Measurements from ENCODE around the gene TRMT5. TPM values are rescaled to one million over a fixed set of nuclear protein-coding genes. Genes with fewer than 3 reads are reported as not detected.

The TRMT5 gene
- total RNA-seq, result 10 to 100 TPM in 1 of 2 donors, 1 to 10 TPM in 1; 8.8 to 12.3 TPM
- 1 to 10 TPM; 1.6 to 4.0 TPM for polyA plus RNA-seq
- long read RNA-seq, donor 1, full-length matches to known transcripts, result 12 of 16 reads
- long read RNA-seq, donor 1, partial matches to known transcripts, result 1 of 16 reads
- long read RNA-seq, donor 1, other reads (novel, unspliced or antisense), result 3 of 16 reads
- long read RNA-seq, donor 2, full-length matches to known transcripts, result 1 of 2 reads
- long read RNA-seq, donor 2, partial matches to known transcripts, result 1 of 2 reads
- long read RNA-seq, donor 2, other reads (novel, unspliced or antisense), result 0 of 2 reads

DNA sequence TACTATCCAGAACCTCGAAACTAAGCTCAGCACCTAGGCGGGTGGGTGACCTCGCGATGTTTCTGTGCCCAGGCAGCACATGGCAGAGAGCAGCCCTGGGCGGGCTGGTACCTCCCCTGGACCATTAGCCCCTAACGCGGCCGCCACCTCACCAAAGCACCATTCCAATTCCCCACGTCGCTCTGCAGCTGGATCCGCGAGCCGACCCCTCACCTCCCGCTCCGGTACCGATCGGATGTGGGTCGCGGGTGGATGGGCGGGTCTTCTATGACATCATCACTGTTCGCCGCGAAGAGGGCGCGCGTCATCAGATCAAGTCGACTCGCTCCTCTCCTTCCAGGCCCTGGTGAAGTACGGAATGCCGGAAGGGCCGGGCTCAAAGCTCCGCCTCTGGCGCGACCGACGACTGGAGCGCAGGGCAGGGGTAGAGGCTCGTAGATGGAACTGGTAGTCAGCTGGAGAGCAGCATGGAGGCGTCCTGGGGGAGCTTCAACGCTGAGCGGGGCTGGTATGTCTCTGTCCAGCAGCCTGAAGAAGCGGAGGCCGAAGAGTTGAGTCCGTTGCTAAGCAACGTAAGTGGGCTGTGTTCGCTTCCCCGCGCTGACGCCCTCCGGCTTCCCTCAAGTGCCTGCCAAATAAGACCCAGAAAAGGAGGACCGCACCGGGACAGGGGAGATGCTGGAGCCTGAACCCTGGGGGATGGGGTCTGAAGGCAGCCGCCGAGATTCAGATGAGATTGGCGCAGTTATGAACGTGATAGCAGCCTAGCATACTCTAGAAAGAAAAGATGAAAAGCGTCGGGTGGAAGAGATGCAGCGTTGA, at the start of gene TRMT5, which contains the start of gene SLC38A6:
TSS of gene TRMT5 (minus strand) at position 269 of the 822 bp plus-strand sequence. CDS start at position 163, 106 bp downstream.
TSS of gene SLC38A6 (plus strand) at position 435 of the 822 bp plus-strand sequence. CDS start at position 468, 33 bp downstream.
- WGBS, 2 donors, result 0% methylated on average over 59 of the region's 59 CpGs
- H3K36me3 ChIP-seq (ENCODE audit: control insufficient read depth in 1 of 2, insufficient read depth in 2 of 2, low read length in 1 of 2), result no peaks in the 10 kb centered on the region
- intact Hi-C loops (cut with DNase I), result loop anchor here in 1 of 2 donors (10.0 kb wide), 1 partner anchor 256 kb away; the partner anchor contains the start of gene SIX4
- H3K4me3 ChIP-seq (ENCODE audit: low read length in 2 of 2), result peak within 1 kb of the TSS; percentile 70 to 75
- ATAC-seq (ENCODE audit: low FRiP score), result peak; percentile 97
- peak within 1 kb of the TSS in 1 of 2 donors; percentile 72 for H3K27ac ChIP-seq (ENCODE audit: low read depth in 1 of 2, low read length in 2 of 2)
- H3K27me3 ChIP-seq (ENCODE audit: control insufficient read depth in 1 of 2, insufficient read depth in 2 of 2, low read length in 1 of 2), result no peaks in the 10 kb centered on the region
- H3K9me3 ChIP-seq (ENCODE audit: control insufficient read depth, low read length), result no peaks in the 10 kb centered on the region
- peaks cover 1 to 5% of the 10 kb centered on the region in 2 donors for H3K4me1 ChIP-seq (ENCODE audit: control insufficient read depth in 1 of 2, insufficient read depth in 2 of 2, low read length in 2 of 2)
- peak; percentile 95 to 98 for DNase-seq

DNA sequence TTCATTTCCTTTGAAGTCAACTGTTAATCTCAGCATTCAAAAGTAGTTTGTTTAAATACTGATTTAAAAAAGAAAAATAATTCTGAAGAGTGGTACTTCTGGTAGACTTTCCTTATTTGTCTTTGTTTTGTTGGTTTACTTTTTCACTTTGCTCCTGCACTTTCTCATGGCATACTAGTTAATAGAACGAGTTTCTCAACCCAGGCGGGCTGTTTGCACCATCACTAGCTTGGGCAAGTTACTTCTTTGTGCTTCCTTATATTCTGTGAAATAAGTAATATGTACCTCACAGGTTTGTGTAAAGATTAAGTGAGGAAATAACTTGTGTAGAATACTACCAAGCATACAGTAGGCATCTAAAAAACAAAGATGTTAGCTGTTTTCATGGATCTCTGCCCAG, 45.6 kb upstream of the TRMT5 start:
- Histone ChIP-seq H3K27ac (ENCODE audit: low read depth in 1 of 2, low read length in 2 of 2) (no peak overlapping the region), H3K4me1 (ENCODE audit: control insufficient read depth in 1 of 2, insufficient read depth in 2 of 2, low read length in 2 of 2) (no peaks in the 10 kb centered on the region), H3K36me3 (ENCODE audit: control insufficient read depth in 1 of 2, insufficient read depth in 2 of 2, low read length in 1 of 2) (no peaks in the 10 kb centered on the region), H3K4me3 (ENCODE audit: low read length in 2 of 2) (no peak overlapping the region), H3K9me3 (ENCODE audit: control insufficient read depth, low read length) (no peaks in the 10 kb centered on the region), H3K27me3 (ENCODE audit: control insufficient read depth in 1 of 2, insufficient read depth in 2 of 2, low read length in 1 of 2) (no peaks in the 10 kb centered on the region)
- 95 to 99% methylated on average over 2 of the region's 2 CpGs for WGBS, 2 donors
- ATAC-seq (ENCODE audit: low FRiP score), result no peak
- intact Hi-C loops (cut with DNase I), result loop anchor here (2.0 to 10.0 kb wide), 4 partner anchors 158 to 302 kb away; partner anchors contain the start of gene SIX4 (in 1 of the 2)
- no peak for DNase-seq

DNA sequence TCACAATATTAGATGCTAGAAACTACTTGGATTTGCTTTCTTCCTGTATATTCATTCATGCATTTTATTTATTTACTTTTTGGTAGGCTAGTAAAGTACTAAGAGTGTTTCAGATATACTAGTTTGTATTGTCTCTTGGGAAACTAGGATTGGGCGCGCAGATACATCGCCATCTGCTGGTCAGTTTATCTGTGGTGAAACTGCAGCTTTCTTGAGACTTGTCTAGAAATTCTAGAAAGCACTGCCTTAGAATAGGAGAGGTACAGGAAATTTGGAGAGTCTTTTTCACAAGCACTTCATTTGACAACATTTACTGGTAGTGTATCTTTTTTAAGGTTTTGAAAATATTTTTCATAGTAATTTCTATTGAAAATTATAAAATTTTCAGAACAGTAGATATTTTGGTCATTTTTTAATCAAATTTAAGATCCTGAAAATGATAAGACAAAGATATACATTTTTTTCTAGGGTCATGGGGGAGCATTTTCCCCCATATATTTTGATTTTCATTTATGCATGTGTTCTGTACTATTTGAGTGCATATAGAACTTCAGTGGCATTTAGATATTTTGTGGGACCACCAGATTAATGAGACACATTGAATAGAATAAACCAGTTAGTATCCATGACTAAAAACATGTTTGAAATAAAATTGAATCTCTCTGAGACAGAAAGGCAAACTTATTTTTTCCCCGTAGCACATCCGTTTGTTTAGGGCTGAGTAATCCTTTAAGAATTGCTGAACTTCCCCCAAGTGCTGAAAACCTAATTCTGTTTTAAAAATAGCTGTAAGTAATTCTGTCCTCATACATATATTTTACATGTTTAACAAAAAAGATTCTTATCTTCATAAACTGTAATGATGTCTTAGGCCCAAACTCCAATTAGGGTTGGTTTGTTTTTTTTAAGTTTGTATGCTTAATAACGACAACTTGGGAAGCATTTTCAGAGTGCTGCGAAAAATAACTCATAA, 44.7 kb upstream of the TRMT5 start:
- no peak overlapping the region for H3K4me3 ChIP-seq (ENCODE audit: low read length in 2 of 2)
- ATAC-seq (ENCODE audit: low FRiP score) (peak; percentile 72), DNase-seq (peak; percentile 59 to 74)
- H3K27ac ChIP-seq (ENCODE audit: low read depth in 1 of 2, low read length in 2 of 2), result no peak overlapping the region
- no peaks in the 10 kb centered on the region for H3K9me3 ChIP-seq (ENCODE audit: control insufficient read depth, low read length)
- H3K27me3 ChIP-seq (ENCODE audit: control insufficient read depth in 1 of 2, insufficient read depth in 2 of 2, low read length in 1 of 2), result no peaks in the 10 kb centered on the region
- intact Hi-C loops (cut with DNase I), result loop anchor here (1.0 to 10.0 kb wide), 6 partner anchors 159 to 401 kb away; partner anchors contain the start of gene SIX4 (in 1 of the 2)
- WGBS, 2 donors, result 31 to 34% methylated on average over 7 of the region's 7 CpGs
- H3K36me3 ChIP-seq (ENCODE audit: control insufficient read depth in 1 of 2, insufficient read depth in 2 of 2, low read length in 1 of 2), result no peaks in the 10 kb centered on the region
- no peaks in the 10 kb centered on the region for H3K4me1 ChIP-seq (ENCODE audit: control insufficient read depth in 1 of 2, insufficient read depth in 2 of 2, low read length in 2 of 2)

GRCh38 chr14:61019537-61019936, 38.7 kb upstream of the TRMT5 start:
- WGBS, 2 donors, result 82 to 87% methylated on average over 1 of the region's 1 CpG
- no peak for ATAC-seq (ENCODE audit: low FRiP score)
- intact Hi-C loops (cut with DNase I), result no loop called here

DNA sequence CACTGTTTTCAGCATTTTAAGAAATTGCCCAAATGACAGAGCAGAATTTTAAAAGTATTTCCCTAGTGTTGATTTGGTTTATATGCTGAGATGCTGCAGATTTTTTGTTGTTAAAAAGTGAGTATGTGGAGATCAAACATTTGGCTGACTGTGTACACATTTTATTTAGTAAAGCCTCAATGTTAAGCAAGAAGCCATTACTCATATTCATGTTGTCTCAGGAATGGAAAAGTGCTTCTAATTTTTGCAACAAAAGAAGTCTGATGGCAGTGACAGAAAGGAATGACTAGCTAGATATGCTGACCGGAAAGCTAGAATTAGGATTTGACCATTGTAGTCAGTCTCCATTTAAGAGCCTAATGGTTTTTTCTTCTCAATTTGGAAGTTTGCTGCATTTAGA, 22.7 kb upstream of the TRMT5 start:
- ATAC-seq (ENCODE audit: low FRiP score) (no peak), DNase-seq (no peak)
- H3K27ac ChIP-seq (ENCODE audit: low read depth in 1 of 2, low read length in 2 of 2), result no peak overlapping the region
- H3K36me3 ChIP-seq (ENCODE audit: control insufficient read depth in 1 of 2, insufficient read depth in 2 of 2, low read length in 1 of 2), result no peaks in the 10 kb centered on the region
- WGBS, 2 donors, result 81 to 89% methylated on average over 1 of the region's 1 CpG
- no peaks in the 10 kb centered on the region for H3K27me3 ChIP-seq (ENCODE audit: control insufficient read depth in 1 of 2, insufficient read depth in 2 of 2, low read length in 1 of 2)
- intact Hi-C loops (cut with DNase I), result no loop called here
- no peaks in the 10 kb centered on the region for H3K4me1 ChIP-seq (ENCODE audit: control insufficient read depth in 1 of 2, insufficient read depth in 2 of 2, low read length in 2 of 2)
- H3K9me3 ChIP-seq (ENCODE audit: control insufficient read depth, low read length), result no peaks in the 10 kb centered on the region
- no peak overlapping the region for H3K4me3 ChIP-seq (ENCODE audit: low read length in 2 of 2)

More at GRCh38 chr14:61019537-61019936, 38.7 kb upstream of the TRMT5 start:
- no peak for DNase-seq
- Histone ChIP-seq H3K4me1 (ENCODE audit: control insufficient read depth in 1 of 2, insufficient read depth in 2 of 2, low read length in 2 of 2) (no peaks in the 10 kb centered on the region), H3K4me3 (ENCODE audit: low read length in 2 of 2) (no peak overlapping the region), H3K9me3 (ENCODE audit: control insufficient read depth, low read length) (no peaks in the 10 kb centered on the region), H3K27me3 (ENCODE audit: control insufficient read depth in 1 of 2, insufficient read depth in 2 of 2, low read length in 1 of 2) (no peaks in the 10 kb centered on the region), H3K36me3 (ENCODE audit: control insufficient read depth in 1 of 2, insufficient read depth in 2 of 2, low read length in 1 of 2) (no peaks in the 10 kb centered on the region), H3K27ac (ENCODE audit: low read depth in 1 of 2, low read length in 2 of 2) (no peak overlapping the region)

- Histone ChIP-seq H3K27me3 (ENCODE audit: control insufficient read depth in 1 of 2, insufficient read depth in 2 of 2, low read length in 1 of 2) (no peaks in the 10 kb centered on the region), H3K27ac (ENCODE audit: low read depth in 1 of 2, low read length in 2 of 2) (no peak overlapping the region), H3K4me3 (ENCODE audit: low read length in 2 of 2) (no peak overlapping the region), H3K4me1 (ENCODE audit: control insufficient read depth in 1 of 2, insufficient read depth in 2 of 2, low read length in 2 of 2) (no peaks in the 10 kb centered on the region), H3K9me3 (ENCODE audit: control insufficient read depth, low read length) (peaks cover 2% of the 10 kb centered on the region), H3K36me3 (ENCODE audit: control insufficient read depth in 1 of 2, insufficient read depth in 2 of 2, low read length in 1 of 2) (no peaks in the 10 kb centered on the region)
- DNase-seq (no peak), ATAC-seq (ENCODE audit: low FRiP score) (no peak)
- WGBS, 2 donors, result 96 to 97% methylated on average over 2 of the region's 2 CpGs
- intact Hi-C loops (cut with DNase I), result no loop called here
Observed at GRCh38 chr14:60999536-60999935, 18.7 kb upstream of the TRMT5 start.

GRCh38 chr14:60998617-60999016, 17.7 kb upstream of the TRMT5 start:
- H3K27me3 ChIP-seq (ENCODE audit: control insufficient read depth in 1 of 2, insufficient read depth in 2 of 2, low read length in 1 of 2), result no peaks in the 10 kb centered on the region
- H3K4me3 ChIP-seq (ENCODE audit: low read length in 2 of 2), result no peak overlapping the region
- no peaks in the 10 kb centered on the region for H3K36me3 ChIP-seq (ENCODE audit: control insufficient read depth in 1 of 2, insufficient read depth in 2 of 2, low read length in 1 of 2)
- H3K9me3 ChIP-seq (ENCODE audit: control insufficient read depth, low read length), result peaks cover 2% of the 10 kb centered on the region
- intact Hi-C loops (cut with DNase I), result no loop called here
- 93% methylated on average over 9 of the region's 9 CpGs for WGBS, 2 donors
- no peaks in the 10 kb centered on the region for H3K4me1 ChIP-seq (ENCODE audit: control insufficient read depth in 1 of 2, insufficient read depth in 2 of 2, low read length in 2 of 2)
- ATAC-seq (ENCODE audit: low FRiP score) (no peak), DNase-seq (no peak)
- no peak overlapping the region for H3K27ac ChIP-seq (ENCODE audit: low read depth in 1 of 2, low read length in 2 of 2)

GRCh38 chr14:60989599-60989998, 8.7 kb upstream of the TRMT5 start:
- Histone ChIP-seq H3K9me3 (ENCODE audit: control insufficient read depth, low read length) (no peaks in the 10 kb centered on the region), H3K4me3 (ENCODE audit: low read length in 2 of 2) (no peak overlapping the region), H3K27me3 (ENCODE audit: control insufficient read depth in 1 of 2, insufficient read depth in 2 of 2, low read length in 1 of 2) (no peaks in the 10 kb centered on the region), H3K36me3 (ENCODE audit: control insufficient read depth in 1 of 2, insufficient read depth in 2 of 2, low read length in 1 of 2) (peaks cover 2% of the 10 kb centered on the region in 2 donors), H3K27ac (ENCODE audit: low read depth in 1 of 2, low read length in 2 of 2) (no peak overlapping the region), H3K4me1 (ENCODE audit: control insufficient read depth in 1 of 2, insufficient read depth in 2 of 2, low read length in 2 of 2) (no peaks in the 10 kb centered on the region)
- WGBS, 2 donors, result 82 to 96% methylated on average over 2 of the region's 2 CpGs
- intact Hi-C loops (cut with DNase I), result loop anchor here in 1 of 2 donors (10.0 kb wide), 1 partner anchor 265 kb away; the partner anchor contains the start of gene SIX4
- ATAC-seq (ENCODE audit: low FRiP score) (no peak), DNase-seq (no peak)
